ENCODE results near the gene SIPA1L3. TPM values are rescaled to one million over a fixed set of nuclear protein-coding genes. Genes with fewer than 3 reads are reported as not detected.

SIPA1L3 gene
- total and polyA plus RNA-seq, 9 of the 15 experiments (the other 6 are each of a cell fraction or from before 2014, with no cell fraction given), result 0.01 to 6.1 (median 2.5) TPM

- TF ChIP-seq E2F6 (IDR thresholded peaks at IDR 0.05; ENCODE audit: borderline replicate concordance in 1 of 2, extremely low read depth in 1 of 2, insufficient read depth in 1 of 2, insufficient read length in 1 of 2, low read depth in 1 of 2, low read length in 1 of 2, poor library complexity in 1 of 2, severe bottlenecking in 1 of 2) (no peak), SMAD4 (CRISPR knock-in tag; conservative IDR thresholded peaks at IDR 0.05) (no peak), CSDE1 (IDR thresholded peaks at IDR 0.05) (peak in 1 of 2 experiments; percentile 53; a peak in 1 of 4 replicates), FOXJ2 (tag; IDR thresholded peaks at IDR 0.05) (no peak), SIRT6 (IDR thresholded peaks at IDR 0.05; ENCODE audit: low read depth, low read length) (no peak), HDAC1 (IDR thresholded peaks at IDR 0.05) (no peak), SLC30A9 (CRISPR knock-in tag; IDR thresholded peaks at IDR 0.05) (no peak), SP2 (IDR thresholded peaks at IDR 0.05; ENCODE audit: extremely low read depth, low read depth, low read length, poor library complexity, severe bottlenecking) (no peak), NBN (IDR thresholded peaks at IDR 0.05; ENCODE audit: low read depth) (no peak), TAF15 (IDR thresholded peaks at IDR 0.05; ENCODE audit: low read depth, low read length) (no peak), CBX8 (IDR thresholded peaks at IDR 0.05; ENCODE audit: borderline replicate concordance, extremely low read depth, low read depth, low read length, poor library complexity, severe bottlenecking) (no peak), ZNF174 (CRISPR knock-in tag; IDR thresholded peaks at IDR 0.05) (no peak), BACH1 (tag; IDR thresholded peaks at IDR 0.05) (no peak)
- TF ChIP-seq, protein P1, sequence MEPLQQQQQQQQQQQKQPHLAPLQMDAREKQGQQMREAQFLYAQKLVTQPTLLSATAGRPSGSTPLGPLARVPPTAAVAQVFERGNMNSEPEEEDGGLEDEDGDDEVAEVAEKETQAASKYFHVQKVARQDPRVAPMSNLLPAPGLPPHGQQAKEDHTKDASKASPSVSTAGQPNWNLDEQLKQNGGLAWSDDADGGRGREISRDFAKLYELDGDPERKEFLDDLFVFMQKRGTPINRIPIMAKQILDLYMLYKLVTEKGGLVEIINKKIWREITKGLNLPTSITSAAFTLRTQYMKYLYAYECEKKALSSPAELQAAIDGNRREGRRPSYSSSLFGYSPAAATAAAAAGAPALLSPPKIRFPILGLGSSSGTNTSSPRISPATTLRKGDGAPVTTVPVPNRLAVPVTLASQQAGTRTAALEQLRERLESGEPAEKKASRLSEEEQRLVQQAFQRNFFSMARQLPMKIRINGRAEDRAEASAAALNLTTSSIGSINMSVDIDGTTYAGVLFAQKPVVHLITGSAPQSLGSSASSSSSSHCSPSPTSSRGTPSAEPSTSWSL (CRISPR knock-in tag; IDR thresholded peaks at IDR 0.05; ENCODE audit: borderline replicate concordance), result no peak
- TF ChIP-seq, protein P2, sequence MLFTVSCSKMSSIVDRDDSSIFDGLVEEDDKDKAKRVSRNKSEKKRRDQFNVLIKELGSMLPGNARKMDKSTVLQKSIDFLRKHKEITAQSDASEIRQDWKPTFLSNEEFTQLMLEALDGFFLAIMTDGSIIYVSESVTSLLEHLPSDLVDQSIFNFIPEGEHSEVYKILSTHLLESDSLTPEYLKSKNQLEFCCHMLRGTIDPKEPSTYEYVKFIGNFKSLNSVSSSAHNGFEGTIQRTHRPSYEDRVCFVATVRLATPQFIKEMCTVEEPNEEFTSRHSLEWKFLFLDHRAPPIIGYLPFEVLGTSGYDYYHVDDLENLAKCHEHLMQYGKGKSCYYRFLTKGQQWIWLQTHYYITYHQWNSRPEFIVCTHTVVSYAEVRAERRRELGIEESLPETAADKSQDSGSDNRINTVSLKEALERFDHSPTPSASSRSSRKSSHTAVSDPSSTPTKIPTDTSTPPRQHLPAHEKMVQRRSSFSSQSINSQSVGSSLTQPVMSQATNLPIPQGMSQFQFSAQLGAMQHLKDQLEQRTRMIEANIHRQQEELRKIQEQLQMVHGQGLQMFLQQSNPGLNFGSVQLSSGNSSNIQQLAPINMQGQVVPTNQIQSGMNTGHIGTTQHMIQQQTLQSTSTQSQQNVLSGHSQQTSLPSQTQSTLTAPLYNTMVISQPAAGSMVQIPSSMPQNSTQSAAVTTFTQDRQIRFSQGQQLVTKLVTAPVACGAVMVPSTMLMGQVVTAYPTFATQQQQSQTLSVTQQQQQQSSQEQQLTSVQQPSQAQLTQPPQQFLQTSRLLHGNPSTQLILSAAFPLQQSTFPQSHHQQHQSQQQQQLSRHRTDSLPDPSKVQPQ (CRISPR knock-in tag; IDR thresholded peaks at IDR 0.05; ENCODE audit: borderline replicate concordance), result no peak
- TF ChIP-seq, protein P3, sequence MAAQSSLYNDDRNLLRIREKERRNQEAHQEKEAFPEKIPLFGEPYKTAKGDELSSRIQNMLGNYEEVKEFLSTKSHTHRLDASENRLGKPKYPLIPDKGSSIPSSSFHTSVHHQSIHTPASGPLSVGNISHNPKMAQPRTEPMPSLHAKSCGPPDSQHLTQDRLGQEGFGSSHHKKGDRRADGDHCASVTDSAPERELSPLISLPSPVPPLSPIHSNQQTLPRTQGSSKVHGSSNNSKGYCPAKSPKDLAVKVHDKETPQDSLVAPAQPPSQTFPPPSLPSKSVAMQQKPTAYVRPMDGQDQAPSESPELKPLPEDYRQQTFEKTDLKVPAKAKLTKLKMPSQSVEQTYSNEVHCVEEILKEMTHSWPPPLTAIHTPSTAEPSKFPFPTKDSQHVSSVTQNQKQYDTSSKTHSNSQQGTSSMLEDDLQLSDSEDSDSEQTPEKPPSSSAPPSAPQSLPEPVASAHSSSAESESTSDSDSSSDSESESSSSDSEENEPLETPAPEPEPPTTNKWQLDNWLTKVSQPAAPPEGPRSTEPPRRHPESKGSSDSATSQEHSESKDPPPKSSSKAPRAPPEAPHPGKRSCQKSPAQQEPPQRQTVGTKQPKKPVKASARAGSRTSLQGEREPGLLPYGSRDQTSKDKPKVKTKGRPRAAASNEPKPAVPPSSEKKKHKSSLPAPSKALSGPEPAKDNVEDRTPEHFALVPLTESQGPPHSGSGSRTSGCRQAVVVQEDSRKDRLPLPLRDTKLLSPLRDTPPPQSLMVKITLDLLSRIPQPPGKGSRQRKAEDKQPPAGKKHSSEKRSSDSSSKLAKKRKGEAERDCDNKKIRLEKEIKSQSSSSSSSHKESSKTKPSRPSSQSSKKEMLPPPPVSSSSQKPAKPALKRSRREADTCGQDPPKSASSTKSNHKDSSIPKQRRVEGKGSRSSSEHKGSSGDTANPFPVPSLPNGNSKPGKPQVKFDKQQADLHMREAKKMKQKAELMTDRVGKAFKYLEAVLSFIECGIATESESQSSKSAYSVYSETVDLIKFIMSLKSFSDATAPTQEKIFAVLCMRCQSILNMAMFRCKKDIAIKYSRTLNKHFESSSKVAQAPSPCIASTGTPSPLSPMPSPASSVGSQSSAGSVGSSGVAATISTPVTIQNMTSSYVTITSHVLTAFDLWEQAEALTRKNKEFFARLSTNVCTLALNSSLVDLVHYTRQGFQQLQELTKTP (IDR thresholded peaks at IDR 0.05; ENCODE audit: low read depth in 1 of 2, partially characterized antibody in 2 of 2), result no peak
Measured at GRCh38 chr19:38216785-38217641, 310.0 kb downstream of the SIPA1L3 start (continued).

Measured in K562 (cell line).